IPS-18c (cell line): ENCODE data around the gene RANBP1.

ENCODE experiments used
- H3K4me3 ChIP-seq: 2 replicates; pipeline ENCODE4 v1.7.0; 2013; ENCODE audit warnings: low read depth, mild to moderate bottlenecking, low read length, moderate library complexity; ENCODE audit not compliant: insufficient read depth
- H3K9me3 ChIP-seq: one replicate; pipeline ENCODE4 v1.6.1; 2013; ENCODE audit warnings: mild to moderate bottlenecking, low read length, moderate library complexity; ENCODE audit not compliant: control insufficient read depth, insufficient read depth

Gene RANBP1

GRCh38 chr22:20101638-20102037 is 14.3 kb upstream of the RANBP1 start:
- Histone ChIP-seq H3K9me3 (no peaks in the 10 kb centered on the region), H3K4me3 (no peak overlapping the region)

- no peaks in the 10 kb centered on the region for H3K9me3 ChIP-seq
- no peak overlapping the region for H3K4me3 ChIP-seq
Observed at GRCh38 chr22:20102203-20102780, 13.6 kb upstream of the RANBP1 start.

GRCh38 chr22:20105456-20106204 is 10.3 kb upstream of the RANBP1 start:
- no peak overlapping the region for H3K4me3 ChIP-seq
- peaks cover 3% of the 10 kb centered on the region for H3K9me3 ChIP-seq

GRCh38 chr22:20106205-20106848 is 9.6 kb upstream of the RANBP1 start:
- H3K9me3 ChIP-seq = peaks cover 3% of the 10 kb centered on the region

GRCh38 chr22:20106849-20107237 is 9.1 kb upstream of the RANBP1 start:
- Histone ChIP-seq H3K4me3 (no peak overlapping the region), H3K9me3 (peaks cover 3% of the 10 kb centered on the region)

More at GRCh38 chr22:20106205-20106848, 9.6 kb upstream of the RANBP1 start:
- no peak overlapping the region for H3K4me3 ChIP-seq

GRCh38 chr22:20107471-20107901 is 8.4 kb upstream of the RANBP1 start:
- Histone ChIP-seq H3K9me3 (peaks cover 3% of the 10 kb centered on the region), H3K4me3 (no peak overlapping the region)

GRCh38 chr22:20107951-20108756 is 7.8 kb upstream of the RANBP1 start:
- Histone ChIP-seq H3K9me3 (peaks cover 3% of the 10 kb centered on the region), H3K4me3 (no peak overlapping the region)

- H3K9me3 ChIP-seq = peaks cover 3% of the 10 kb centered on the region
- no peak overlapping the region for H3K4me3 ChIP-seq
Observed at GRCh38 chr22:20108757-20109230, 7.1 kb upstream of the RANBP1 start.

- Histone ChIP-seq H3K4me3 (no peak overlapping the region), H3K9me3 (peaks cover 3% of the 10 kb centered on the region)
Observed at GRCh38 chr22:20109411-20110358, 6.2 kb upstream of the RANBP1 start.

- H3K9me3 ChIP-seq = peaks cover 3% of the 10 kb centered on the region
Observed at GRCh38 chr22:20110359-20110985, 5.4 kb upstream of the RANBP1 start.

GRCh38 chr22:20111045-20111688 is 4.7 kb upstream of the RANBP1 start:
- no peak overlapping the region for H3K4me3 ChIP-seq
- peaks cover 3% of the 10 kb centered on the region for H3K9me3 ChIP-seq

More at GRCh38 chr22:20110359-20110985, 5.4 kb upstream of the RANBP1 start:
- H3K4me3 ChIP-seq = no peak overlapping the region

GRCh38 chr22:20111689-20112622 is 3.9 kb upstream of the RANBP1 start:
- Histone ChIP-seq H3K9me3 (peaks cover 3% of the 10 kb centered on the region), H3K4me3 (no peak overlapping the region)

- Histone ChIP-seq H3K4me3 (no peak overlapping the region), H3K9me3 (peaks cover 3% of the 10 kb centered on the region)
Observed at GRCh38 chr22:20112623-20113511, 3.0 kb upstream of the RANBP1 start.
